Non-pigmented ciliary epithelial cell (primary cell): ENCODE measurements around the gene DRC1.
"Not testable (repeated sequence)": the region's sequence is repeated elsewhere in the genome, so short reads cannot be mapped to it uniquely, and the experiment has no call there.

Source experiments
- DNase-seq: peaks from one replicate; pipeline ENCODE4 v3.0.0-alpha.2; 2010; ENCODE audit warnings: low read depth

The DRC1 gene

GRCh38 chr2:26401739-26402541 lies at the start of gene DRC1:
Gene DRC1 (plus strand): TSS chr2:26401920. CDS start chr2:26401990, 70 bp downstream.
- DNase-seq = peak; percentile 13

GRCh38 chr2:26352892-26353291 lies 48.8 kb upstream of the DRC1 start:
- DNase-seq = no peak

GRCh38 chr2:26354469-26354868 lies 47.3 kb upstream of the DRC1 start:
- DNase-seq = not testable (repeated sequence)

- peak; percentile 94 for DNase-seq
Measured at GRCh38 chr2:26355038-26355995, 46.4 kb upstream of the DRC1 start.

GRCh38 chr2:26356111-26356510 lies 45.6 kb upstream of the DRC1 start:
- DNase-seq = no peak

GRCh38 chr2:26356771-26357170 lies 44.9 kb upstream of the DRC1 start:
- DNase-seq = no peak

GRCh38 chr2:26359886-26360473 lies 41.7 kb upstream of the DRC1 start:
- no peak for DNase-seq

- no peak for DNase-seq
Measured at GRCh38 chr2:26363323-26363722, 38.4 kb upstream of the DRC1 start.

GRCh38 chr2:26363958-26364357 lies 37.8 kb upstream of the DRC1 start:
- no peak for DNase-seq

- no peak for DNase-seq
Measured at GRCh38 chr2:26364669-26365068, 37.1 kb upstream of the DRC1 start.

GRCh38 chr2:26366957-26367356 lies 34.8 kb upstream of the DRC1 start:
- DNase-seq = no peak

GRCh38 chr2:26369664-26370063 lies 32.1 kb upstream of the DRC1 start:
- not testable (repeated sequence) for DNase-seq

- DNase-seq = not testable (repeated sequence)
Measured at GRCh38 chr2:26370909-26371308, 30.8 kb upstream of the DRC1 start.

GRCh38 chr2:26376799-26377198 lies 24.9 kb upstream of the DRC1 start:
- DNase-seq = no peak

- no peak for DNase-seq
Measured at GRCh38 chr2:26380281-26380680, 21.4 kb upstream of the DRC1 start.

GRCh38 chr2:26382564-26382963 lies 19.2 kb upstream of the DRC1 start:
- no peak for DNase-seq

- DNase-seq = no peak
Measured at GRCh38 chr2:26384183-26384582, 17.5 kb upstream of the DRC1 start.

- DNase-seq = no peak
Measured at GRCh38 chr2:26384597-26384996, 17.1 kb upstream of the DRC1 start.

GRCh38 chr2:26387189-26387588 lies 14.5 kb upstream of the DRC1 start:
- no peak for DNase-seq

- DNase-seq = no peak
Measured at GRCh38 chr2:26394694-26395093, 7.0 kb upstream of the DRC1 start.

- DNase-seq = no peak
Measured at GRCh38 chr2:26395394-26395793, 6.3 kb upstream of the DRC1 start.

- DNase-seq = no peak
Measured at GRCh38 chr2:26396734-26397298, 4.9 kb upstream of the DRC1 start.
